Stimulated activated CD8-positive, alpha-beta memory T cell treated with anti-CD3 and anti-CD28 coated beads, Interleukin-4, amount 100 ng/mL, for 24 hours (primary cell): ENCODE results near the gene LIMK1.
A peak's percentile ranks its signal among the peaks of the same experiment; 100 is the strongest.

ENCODE experiments used
- DNase-seq: peaks from one replicate; pipeline ENCODE4 v3.0.0-alpha.2; 2020; ENCODE audit warnings: low read depth

The LIMK1 gene

DNA sequence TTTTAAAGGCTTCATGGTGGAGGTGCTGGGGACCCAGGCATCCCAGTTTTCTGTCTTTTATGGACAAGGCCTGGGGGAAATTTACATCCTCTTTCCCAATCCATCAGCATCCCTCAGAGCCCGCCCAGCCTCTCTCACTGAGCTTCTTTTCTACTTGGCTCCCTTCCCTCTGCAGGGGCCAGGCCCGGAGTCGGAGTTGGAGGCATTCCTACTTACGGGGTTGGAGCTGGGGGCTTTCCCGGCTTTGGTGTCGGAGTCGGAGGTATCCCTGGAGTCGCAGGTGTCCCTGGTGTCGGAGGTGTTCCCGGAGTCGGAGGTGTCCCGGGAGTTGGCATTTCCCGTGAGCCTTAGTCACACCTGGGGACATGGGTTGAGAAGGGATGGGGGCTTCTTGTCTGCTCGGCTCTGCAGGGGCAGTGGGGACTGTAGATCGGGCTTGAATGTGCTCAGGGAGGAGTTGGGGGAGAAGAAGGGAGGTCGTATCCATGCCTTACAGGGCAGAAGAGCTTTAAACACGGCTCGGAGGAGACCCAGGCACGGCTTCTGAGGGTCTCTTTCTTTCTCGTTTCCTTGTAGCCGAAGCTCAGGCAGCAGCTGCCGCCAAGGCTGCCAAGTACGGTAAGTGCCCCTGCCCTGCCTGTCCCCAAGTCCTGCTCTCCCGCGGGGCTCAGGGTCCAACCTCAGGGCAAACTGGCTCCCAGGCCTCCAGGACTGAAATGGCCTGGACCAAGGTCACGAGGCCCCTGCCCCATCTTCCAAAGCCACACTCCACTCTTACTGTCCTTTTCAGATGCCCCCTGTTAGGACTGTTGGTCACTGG, 27.3 kb upstream of the LIMK1 start:
- no peak for DNase-seq

- no peak for DNase-seq
These were observed 26.2 kb upstream of the LIMK1 start for GRCh38 chr7:74057216-74057925.

DNA sequence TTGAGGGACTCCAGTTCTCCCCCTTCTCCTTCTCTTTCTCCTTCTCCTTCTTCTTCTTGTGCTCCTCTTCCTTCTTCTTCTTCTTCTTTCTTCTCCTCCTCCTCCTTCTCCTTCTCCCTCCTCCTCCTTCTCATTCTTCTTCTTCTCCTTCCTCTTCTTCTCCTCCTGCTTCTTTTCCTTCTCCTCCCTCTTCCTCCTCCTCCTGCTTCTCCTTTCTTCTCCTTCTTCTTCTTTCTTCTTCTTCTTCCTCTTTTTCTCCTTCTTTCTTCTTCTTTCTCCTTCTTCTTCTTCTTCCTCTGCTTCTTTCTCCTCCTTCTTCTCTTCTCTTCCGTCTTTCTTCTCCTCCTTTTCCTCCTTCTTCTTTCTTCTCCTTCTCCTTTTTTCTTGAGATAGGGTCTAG, 25.6 kb upstream of the LIMK1 start:
- DNase-seq: no peak

- no peak for DNase-seq
These were observed 25.1 kb upstream of the LIMK1 start for GRCh38 chr7:74058486-74058885.

DNA sequence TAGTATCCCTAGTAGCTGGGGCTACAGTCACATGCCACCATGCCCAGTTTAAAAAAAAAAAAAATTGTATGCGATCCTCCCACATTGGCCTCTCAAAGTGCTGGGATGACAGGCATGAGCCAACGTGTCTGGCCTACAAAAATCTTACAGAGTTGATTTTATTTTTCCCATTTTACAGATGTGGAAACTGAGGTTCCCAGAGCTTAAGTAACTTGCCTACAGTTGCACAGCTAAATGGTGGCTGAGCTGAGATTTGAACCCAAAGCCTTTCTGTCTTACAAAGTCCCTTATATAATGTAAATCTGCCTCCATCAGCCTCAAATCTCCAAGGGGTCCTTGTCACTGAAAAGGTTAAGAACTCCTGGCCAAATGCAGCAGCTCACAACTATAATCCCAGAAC, 24.6 kb upstream of the LIMK1 start:
- DNase-seq: no peak

DNA sequence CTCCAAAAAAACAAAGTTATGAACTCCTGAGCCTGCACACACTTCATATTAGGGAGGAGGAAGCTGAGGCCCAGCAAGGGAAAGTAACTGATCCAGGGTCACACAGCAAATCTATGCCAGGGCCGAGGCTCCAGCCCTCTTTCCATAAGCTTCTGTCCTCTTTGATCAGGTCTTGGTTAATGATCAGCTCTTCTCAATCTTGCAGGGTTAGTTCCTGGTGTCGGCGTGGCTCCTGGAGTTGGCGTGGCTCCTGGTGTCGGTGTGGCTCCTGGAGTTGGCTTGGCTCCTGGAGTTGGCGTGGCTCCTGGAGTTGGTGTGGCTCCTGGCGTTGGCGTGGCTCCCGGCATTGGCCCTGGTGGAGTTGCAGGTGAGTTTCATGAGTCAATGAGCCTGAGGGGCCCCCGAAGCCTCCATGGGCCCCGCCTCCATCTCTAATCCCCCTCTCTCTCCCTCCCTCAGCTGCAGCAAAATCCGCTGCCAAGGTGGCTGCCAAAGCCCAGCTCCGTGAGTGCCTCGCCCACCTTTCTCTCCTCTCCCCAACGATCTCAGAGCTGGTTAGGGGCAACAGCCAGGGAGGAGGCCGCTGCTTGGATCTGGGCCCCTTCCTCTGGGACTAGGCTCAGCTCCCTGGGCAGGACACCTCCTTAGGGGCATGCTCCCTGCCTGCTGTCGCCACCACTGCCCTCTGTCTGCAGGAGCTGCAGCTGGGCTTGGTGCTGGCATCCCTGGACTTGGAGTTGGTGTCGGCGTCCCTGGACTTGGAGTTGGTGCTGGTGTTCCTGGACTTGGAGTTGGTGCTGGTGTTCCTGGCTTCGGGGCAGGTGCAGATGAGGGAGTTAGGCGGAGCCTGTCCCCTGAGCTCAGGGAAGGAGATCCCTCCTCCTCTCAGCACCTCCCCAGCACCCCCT, 23.7 kb upstream of the LIMK1 start:
- no peak for DNase-seq

DNA sequence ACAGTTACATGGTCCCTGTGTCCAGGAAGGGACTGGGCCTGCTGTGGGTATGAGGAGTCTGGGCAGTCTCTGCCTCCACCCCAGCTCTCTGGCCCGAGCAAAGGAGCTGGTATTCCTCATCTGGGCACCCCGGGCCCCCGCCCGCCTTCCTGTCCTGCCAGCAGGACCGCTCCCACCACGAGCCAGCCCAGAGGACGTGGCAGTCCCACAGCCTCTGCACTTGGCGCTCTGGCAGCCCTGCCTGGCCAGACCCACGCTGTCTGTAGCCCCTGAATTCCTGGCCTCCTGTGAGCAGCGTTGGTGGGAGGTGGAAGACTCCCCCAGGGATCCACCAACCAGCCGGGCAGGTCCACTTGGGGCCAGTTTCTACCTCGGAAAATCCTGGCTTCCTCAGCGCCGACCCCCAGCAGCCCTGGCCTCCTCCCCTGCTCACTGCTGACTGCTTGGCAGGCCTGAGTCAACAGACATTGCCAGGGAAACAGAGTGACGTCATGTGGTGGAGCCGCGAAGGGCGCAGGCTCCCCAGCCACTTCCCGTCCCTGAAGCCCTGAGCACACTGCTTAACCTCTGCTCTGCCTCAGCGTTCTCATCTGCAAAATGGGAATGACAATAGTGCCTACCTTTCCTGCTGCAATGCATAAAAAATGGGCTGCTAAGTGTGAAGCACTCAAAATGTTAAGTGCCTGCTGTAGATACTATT, 21.6 kb upstream of the LIMK1 start:
- DNase-seq: peak; percentile 56

DNA sequence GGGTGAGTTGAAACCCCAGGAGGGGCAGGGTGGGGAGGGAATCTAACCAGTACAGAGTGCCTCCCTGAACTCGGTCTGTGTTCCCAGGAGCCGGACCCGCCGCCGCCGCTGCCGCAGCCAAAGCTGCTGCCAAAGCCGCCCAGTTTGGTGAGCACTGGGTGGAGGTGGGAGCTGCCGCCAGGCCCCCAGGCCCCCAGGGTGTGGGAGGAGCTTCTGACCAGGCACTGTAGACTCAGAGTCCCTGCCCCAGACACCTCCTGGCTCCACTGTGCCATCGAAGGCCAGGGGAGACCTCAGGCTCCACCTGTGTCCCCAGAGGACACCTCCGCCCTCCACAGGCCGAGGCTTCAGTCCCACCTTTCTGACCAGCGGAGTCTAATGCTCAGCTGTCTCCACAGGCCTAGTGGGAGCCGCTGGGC, 20.4 kb upstream of the LIMK1 start:
- DNase-seq: no peak

- DNase-seq: no peak
These were observed 20.0 kb upstream of the LIMK1 start for GRCh38 chr7:74063646-74064045.

DNA sequence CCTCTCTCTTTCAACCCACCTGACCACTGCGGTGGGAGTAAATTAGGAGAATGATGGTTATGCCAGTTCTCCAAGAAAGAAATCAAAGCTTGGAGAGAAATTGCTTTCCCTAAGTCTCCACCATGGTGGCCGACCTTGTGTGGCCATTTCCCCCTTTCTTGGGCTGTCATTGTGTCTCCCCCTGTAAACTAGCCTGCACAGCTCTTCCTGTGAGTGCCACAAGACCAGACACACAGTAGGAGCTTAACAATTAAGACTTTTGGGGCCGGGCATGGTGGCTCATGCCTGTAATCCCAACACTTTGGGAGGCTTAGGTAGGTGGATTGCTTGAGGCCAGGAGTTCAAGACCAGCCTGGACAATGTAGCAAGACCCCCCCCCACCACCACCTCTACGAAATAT, 18.9 kb upstream of the LIMK1 start:
- DNase-seq: no peak

- no peak for DNase-seq
These were observed 17.0 kb upstream of the LIMK1 start for GRCh38 chr7:74066626-74067025.

DNA sequence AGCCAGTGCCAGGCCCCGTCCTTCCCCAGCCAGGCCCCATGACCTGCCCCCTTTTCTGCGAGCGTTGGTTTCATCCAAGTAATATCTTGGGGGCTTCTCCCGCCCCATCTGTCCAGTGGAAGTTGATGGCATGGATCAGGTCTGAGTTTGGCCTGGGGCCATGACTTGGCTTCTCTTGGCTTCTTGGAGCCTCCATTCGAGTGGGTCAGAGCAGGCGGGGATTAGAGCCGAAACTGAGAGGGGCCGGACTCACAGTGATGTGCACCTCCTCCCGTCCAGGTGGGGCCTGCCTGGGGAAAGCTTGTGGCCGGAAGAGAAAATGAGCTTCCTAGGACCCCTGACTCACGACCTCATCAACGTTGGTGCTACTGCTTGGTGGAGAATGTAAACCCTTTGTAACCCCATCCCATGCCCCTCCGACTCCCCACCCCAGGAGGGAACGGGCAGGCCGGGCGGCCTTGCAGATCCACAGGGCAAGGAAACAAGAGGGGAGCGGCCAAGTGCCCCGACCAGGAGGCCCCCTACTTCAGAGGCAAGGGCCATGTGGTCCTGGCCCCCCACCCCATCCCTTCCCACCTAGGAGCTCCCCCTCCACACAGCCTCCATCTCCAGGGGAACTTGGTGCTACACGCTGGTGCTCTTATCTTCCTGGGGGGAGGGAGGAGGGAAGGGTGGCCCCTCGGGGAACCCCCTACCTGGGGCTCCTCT, 15.1 kb upstream of the LIMK1 start:
- no peak for DNase-seq

- DNase-seq: no peak
These were observed 14.5 kb upstream of the LIMK1 start for GRCh38 chr7:74069086-74069541.

DNA sequence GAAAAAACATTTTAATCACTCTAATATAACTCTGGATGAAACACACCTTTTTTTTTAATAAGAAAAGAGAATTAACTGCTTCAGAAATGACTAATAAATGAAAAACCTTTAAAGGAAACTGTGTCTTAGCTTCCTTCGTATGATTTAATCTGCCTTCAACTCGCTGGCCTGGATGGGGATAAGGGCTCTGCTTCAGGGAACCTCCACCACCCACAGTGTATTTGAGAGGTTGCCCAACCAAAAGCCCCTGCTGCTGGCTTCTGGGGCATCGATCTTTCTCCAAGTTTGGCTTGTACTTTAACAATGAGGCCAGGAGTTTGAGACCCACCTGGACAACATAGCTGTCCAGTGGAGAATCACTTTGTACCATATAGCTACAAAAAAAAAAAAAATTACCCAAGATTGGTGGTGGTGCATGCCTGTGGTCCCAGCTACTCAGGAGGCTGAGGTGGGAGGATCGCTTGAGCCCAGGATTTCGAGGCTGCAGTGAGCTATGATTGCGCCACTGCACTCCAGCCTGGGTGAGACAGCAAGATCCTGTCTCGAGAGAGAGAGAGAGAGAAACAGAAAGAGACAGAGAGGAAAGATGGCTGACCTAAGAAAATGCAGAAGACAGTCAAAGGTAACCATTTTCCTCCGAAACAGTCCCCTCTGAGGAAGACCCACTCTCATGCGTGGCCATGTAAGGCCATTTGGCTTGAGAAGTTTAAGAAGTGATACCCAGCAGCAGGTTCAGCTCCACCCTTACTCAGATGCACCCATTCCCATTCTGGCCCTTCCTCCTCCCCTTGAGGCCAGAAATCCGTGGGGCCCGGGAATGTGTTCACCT, 13.6 kb upstream of the LIMK1 start:
- no peak for DNase-seq

GRCh38 chr7:74070619-74070921, 13.0 kb upstream of the LIMK1 start:
- DNase-seq: no peak

DNA sequence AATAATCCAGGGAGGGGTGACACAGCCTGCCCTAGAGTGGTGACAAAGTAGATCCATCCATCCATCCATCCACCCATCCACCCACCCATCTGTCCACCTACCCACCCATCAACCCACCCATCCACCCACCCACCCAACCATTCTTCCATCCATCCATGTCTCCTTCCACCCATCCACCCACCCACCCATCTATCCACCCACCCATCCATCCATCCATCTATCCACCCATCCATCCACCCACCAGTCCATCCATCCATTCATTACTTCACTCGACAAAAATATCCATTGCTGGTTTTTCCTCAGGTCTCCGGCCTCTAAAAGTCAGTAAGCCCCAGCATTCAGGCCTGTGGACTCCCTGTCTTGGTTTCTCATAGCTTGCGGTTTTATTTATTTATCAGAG, 12.5 kb upstream of the LIMK1 start:
- DNase-seq: no peak

DNA sequence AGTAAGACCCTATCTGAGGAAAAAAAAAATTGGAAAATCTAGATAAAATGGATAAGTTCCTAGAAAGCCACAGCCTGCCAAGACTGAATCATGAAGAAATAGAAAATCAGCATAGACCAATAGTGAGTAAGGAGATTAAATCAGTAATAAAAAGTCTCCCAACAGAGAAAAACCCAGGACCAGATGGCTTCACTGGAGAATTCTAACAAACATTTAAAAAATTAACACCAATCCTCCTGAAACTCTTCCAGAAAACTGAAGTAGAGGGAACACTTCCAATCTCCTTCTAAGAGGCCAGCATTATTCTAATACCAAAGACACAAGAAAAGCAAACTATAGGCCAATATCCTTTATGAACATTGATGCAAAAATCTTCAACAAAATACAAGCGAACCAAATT, 8.8 kb upstream of the LIMK1 start:
- DNase-seq: no peak

DNA sequence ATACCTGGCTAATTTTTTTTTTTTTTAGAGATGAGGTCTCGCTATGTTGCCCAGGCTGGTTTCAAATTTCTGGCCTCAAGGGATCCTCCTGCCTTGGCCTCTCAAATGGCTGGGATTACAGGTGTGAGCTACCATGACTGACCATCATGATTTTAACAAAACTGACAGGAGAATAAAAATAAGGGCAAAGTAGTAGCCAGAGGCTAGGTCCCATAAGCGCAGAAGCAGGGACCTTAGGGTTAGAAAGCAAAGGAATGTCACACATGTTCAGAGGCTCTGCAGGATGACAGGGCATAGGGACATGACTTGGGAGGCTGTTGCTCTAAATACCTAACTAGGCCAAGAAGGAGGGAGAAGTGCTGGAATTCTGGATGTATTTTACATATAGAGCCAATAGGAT, 5.1 kb upstream of the LIMK1 start:
- DNase-seq: no peak

- no peak for DNase-seq
These were observed 861 bp upstream of the LIMK1 start for GRCh38 chr7:74082770-74083116.

DNA sequence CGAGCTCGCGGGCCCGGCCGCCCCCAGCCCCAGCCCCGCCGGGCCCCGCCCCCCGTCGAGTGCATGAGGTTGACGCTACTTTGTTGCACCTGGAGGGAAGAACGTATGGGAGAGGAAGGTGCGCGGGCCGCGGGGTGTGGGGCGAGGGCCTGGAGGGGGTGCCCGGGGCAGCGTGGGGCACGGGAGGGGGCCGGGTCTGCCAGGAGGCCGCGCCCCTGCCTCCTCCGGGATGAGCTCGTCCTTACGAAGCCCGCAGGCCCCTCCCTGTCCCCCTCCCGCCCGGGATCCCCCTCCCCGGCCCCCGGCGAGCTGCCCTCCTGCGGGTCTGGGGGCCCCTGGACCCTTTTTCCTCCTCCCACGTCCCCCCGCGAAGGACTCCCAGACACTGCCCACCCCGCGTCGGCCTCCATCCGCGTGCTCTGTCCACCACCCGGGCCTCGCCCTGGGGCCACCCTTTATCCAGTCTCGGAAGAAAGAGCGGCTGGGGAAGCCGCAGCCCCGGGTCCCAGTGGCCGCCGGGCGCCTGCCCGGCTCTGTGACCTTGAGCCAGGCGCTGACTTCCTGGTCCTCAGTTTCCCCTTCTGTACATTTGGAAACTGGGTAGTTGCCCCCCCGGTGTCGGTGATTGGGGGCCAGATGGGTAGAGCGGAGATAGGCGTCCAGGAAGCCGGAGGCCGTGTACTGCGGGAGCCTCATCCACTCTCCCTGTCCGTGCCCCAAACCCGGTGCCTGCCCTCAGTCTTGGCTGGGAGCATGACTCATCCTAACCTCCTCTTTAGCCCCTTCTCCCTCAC, 521 bp downstream of the LIMK1 start:
- no peak for DNase-seq
